Measurements from ENCODE around the gene GOLGA6L26.
"Not testable (repeated sequence)": the region's sequence is repeated elsewhere in the genome, so short reads cannot be mapped to it uniquely, and the experiment has no call there.

DNA sequence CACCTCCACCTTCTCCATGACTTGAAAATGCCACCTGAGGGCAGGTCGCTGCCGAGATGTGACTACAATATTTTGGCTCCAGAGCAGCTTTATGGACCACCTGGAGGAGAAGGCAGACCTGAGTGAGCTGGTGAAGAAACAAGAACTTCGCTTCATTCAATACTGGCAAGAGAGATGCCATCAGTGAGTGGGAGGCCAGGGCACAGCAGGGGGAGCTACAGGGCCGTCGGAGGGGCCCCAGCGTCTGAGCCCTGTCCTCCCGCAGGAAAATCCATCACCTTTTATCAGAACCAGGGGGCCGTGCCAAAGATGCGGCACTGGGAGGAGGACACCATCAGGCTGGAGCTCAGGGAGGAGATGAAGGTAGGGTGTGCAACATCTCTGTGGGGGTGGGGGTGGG lies 30.3 kb upstream of the GOLGA6L26 start:
- TF ChIP-seq, protein P1, sequence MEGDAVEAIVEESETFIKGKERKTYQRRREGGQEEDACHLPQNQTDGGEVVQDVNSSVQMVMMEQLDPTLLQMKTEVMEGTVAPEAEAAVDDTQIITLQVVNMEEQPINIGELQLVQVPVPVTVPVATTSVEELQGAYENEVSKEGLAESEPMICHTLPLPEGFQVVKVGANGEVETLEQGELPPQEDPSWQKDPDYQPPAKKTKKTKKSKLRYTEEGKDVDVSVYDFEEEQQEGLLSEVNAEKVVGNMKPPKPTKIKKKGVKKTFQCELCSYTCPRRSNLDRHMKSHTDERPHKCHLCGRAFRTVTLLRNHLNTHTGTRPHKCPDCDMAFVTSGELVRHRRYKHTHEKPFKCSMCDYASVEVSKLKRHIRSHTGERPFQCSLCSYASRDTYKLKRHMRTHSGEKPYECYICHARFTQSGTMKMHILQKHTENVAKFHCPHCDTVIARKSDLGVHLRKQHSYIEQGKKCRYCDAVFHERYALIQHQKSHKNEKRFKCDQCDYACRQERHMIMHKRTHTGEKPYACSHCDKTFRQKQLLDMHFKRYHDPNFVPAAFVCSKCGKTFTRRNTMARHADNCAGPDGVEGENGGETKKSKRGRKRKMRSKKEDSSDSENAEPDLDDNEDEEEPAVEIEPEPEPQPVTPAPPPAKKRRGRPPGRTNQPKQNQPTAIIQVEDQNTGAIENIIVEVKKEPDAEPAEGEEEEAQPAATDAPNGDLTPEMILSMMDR (IDR thresholded peaks at IDR 0.05) = not testable (repeated sequence)
- not testable (repeated sequence) for TF ChIP-seq POLR2A (IDR thresholded peaks at IDR 0.05); POLR2AphosphoS5 (IDR thresholded peaks at IDR 0.05; ENCODE audit: insufficient read depth in 1 of 2, low read depth in 1 of 2)

All from vagina (tissue), 2 donors.